Gastroesophageal sphincter (tissue), 4 donors: ENCODE measurements around the gene ANKDD1B. TPM values are rescaled to one million over a fixed set of nuclear protein-coding genes. Genes with fewer than 3 reads are reported as not detected.

Experiments used
- ATAC-seq: fragments of 150-250 bp; one replicate; pipeline ENCODE4 v1.9.1; 2016; ENCODE audit warnings: mild to moderate bottlenecking, moderate library complexity
- H3K27ac ChIP-seq, 4 donors: fragments of 200-600 bp; sonication (generic) in 3 of 4; 1 replicate in 3 of 4; 2 replicates in 1 of 4; pipeline ENCODE4 v1.5.1; 2016 to 2019
- H3K27me3 ChIP-seq: fragments of 200-600 bp; sonication (generic); one replicate; pipeline ENCODE4 v1.5.1; 2019
- H3K36me3 ChIP-seq, 2 donors: fragments of 200-600 bp; sonication (generic); one replicate each; pipeline ENCODE4 v1.5.1; 2019; ENCODE audit warnings: control low read depth in 1 of 2
- H3K4me1 ChIP-seq, 3 donors: fragments of 200-600 bp; sonication (generic); 1 replicate in 2 of 3; 2 replicates in 1 of 3; pipeline ENCODE4 v1.5.1; 2016 to 2019; ENCODE audit warnings: control low read depth in 2 of 3
- H3K4me3 ChIP-seq, 2 donors: fragments of 200-600 bp; sonication (generic); one replicate each; pipeline ENCODE4 v1.5.1; 2019; ENCODE audit warnings: mild to moderate bottlenecking in 1 of 2, moderate library complexity in 1 of 2
- H3K9me3 ChIP-seq, 3 donors: fragments of 200-600 bp; sonication (generic); one replicate each; pipeline ENCODE4 v1.5.1; 2017 to 2019; ENCODE audit warnings: control low read depth in 2 of 3
- CTCF ChIP-seq, 4 experiments: fragments of 200-600 bp in 2 of 4; fragments of 450-650 bp in 2 of 4; sonication (generic) in 1 of 4; IDR thresholded peaks; one replicate each; pipeline ENCODE4 v1.5.1; 2017 to 2019; ENCODE audit warnings: antibody characterized with exemption in 4 of 4, mild to moderate bottlenecking in 2 of 4, moderate library complexity in 2 of 4
- EP300 ChIP-seq: sonication (generic); formaldehyde crosslinking; IDR thresholded peaks from one replicate; pipeline ENCODE4 v1.6.1; 2017; ENCODE audit warnings: antibody characterized with exemption, mild to moderate bottlenecking
- POLR2A ChIP-seq, 2 donors: fragments of 450-650 bp; IDR thresholded peaks; one replicate each; pipeline ENCODE4 v1.6.1; 2017; ENCODE audit warnings: antibody characterized with exemption in 2 of 2, mild to moderate bottlenecking in 2 of 2, moderate library complexity in 1 of 2
- POLR2AphosphoS5 ChIP-seq: sonication (generic); formaldehyde crosslinking; IDR thresholded peaks from one replicate; pipeline ENCODE4 v1.6.1; 2017; ENCODE audit warnings: antibody characterized with exemption
- WGBS, 2 donors: methylation state at CpG; one replicate each; pipeline ENCODE4 v1.1.5; 2018; ENCODE audit warnings: low coverage in 1 of 2; 5-methylcytosine and 5-hydroxymethylcytosine counted together
- total RNA-seq, 4 donors: library from RNA; depleted of rRNA; stranded (reverse); fragments of >200 nt; gene quantifications; one replicate each; pipeline ENCODE4 v1.1.0, GENCODE V29; 2016

The ANKDD1B gene
- total RNA-seq, 4 donors from 2014 or later, result 0.20 to 0.94 TPM; not detected in 2

DNA sequence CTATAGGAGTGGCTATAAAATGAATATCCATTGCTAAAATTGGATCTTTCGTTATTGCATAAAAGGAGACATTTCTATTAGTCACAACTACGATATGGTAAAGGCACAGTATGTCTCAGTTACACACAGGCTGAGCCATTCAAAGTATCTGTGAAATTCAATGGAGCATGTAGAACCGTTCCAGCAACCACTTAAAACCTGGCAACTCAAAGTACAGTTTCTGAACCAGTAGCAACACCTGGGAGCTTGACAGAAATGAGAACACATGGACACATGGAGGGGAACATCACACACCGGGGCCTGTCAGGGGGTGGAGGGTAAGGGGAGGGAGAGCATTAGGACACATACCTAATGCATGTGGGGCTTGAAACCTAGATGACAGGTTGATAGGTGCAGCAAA lies 90.6 kb downstream of the ANKDD1B start:
- no peak for ATAC-seq

DNA sequence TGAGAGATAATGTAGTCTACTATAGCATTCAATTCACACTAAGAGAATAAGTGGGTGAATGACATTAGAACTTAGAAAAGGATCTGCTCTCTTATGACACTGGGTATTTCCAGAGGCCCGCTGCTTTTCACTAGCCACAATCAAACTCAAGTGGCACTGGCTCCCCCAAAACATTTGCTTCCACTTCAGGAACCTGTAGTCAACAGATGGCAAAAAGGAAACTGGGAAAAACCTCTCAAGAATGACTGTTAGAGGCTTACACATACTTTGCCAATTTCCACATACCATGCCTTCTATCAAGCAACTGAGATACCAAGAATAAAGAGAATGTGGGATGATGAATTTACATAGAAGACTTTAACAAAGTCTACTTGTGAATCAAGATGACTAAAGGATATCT lies 94.8 kb downstream of the ANKDD1B start:
- no peaks in the 10 kb centered on the region for H3K4me1 ChIP-seq
- H3K27ac ChIP-seq, result no peak overlapping the region
- no peaks in the 10 kb centered on the region for H3K27me3 ChIP-seq
- TF ChIP-seq EP300, result no peak
- TF ChIP-seq POLR2A (IDR thresholded peaks at IDR 0.05), result no peak
- no peaks in the 10 kb centered on the region for H3K9me3 ChIP-seq
- no peak for ATAC-seq
- peaks cover 0 to 57% of the 10 kb centered on the region in 2 donors for H3K36me3 ChIP-seq
- no peak overlapping the region for H3K4me3 ChIP-seq
- WGBS, 2 donors, result 100% methylated on average over 1 of the region's 1 CpG

More for the DNA sequence above, 90.6 kb downstream of the ANKDD1B start:
- Histone ChIP-seq H3K27me3 (no peaks in the 10 kb centered on the region), H3K4me3 (no peak overlapping the region), H3K4me1 (no peaks in the 10 kb centered on the region), H3K36me3 (peaks cover 0 to 44% of the 10 kb centered on the region in 2 donors), H3K27ac (no peak overlapping the region), H3K9me3 (no peaks in the 10 kb centered on the region)
- 80 to 95% methylated on average over 3 to 4 of the region's 4 CpGs for WGBS, 2 donors
- TF ChIP-seq CTCF (IDR thresholded peaks at IDR 0.05), result no peak
- TF ChIP-seq POLR2AphosphoS5, result no peak
- no peak for TF ChIP-seq POLR2A (IDR thresholded peaks at IDR 0.05)
- TF ChIP-seq EP300, result no peak

- Histone ChIP-seq H3K36me3 (peaks cover 0 to 54% of the 10 kb centered on the region in 2 donors), H3K4me3 (no peak overlapping the region), H3K4me1 (no peaks in the 10 kb centered on the region), H3K27me3 (no peaks in the 10 kb centered on the region), H3K27ac (no peak overlapping the region), H3K9me3 (no peaks in the 10 kb centered on the region)
- WGBS, 2 donors, result 63 to 100% methylated on average over 2 to 3 of the region's 3 CpGs
- TF ChIP-seq POLR2AphosphoS5 (no peak), EP300 (no peak), CTCF (IDR thresholded peaks at IDR 0.05) (no peak), POLR2A (IDR thresholded peaks at IDR 0.05) (no peak)
- ATAC-seq, result no peak
Observed at GRCh38 chr5:75706775-75707174, 95.5 kb downstream of the ANKDD1B start.

DNA sequence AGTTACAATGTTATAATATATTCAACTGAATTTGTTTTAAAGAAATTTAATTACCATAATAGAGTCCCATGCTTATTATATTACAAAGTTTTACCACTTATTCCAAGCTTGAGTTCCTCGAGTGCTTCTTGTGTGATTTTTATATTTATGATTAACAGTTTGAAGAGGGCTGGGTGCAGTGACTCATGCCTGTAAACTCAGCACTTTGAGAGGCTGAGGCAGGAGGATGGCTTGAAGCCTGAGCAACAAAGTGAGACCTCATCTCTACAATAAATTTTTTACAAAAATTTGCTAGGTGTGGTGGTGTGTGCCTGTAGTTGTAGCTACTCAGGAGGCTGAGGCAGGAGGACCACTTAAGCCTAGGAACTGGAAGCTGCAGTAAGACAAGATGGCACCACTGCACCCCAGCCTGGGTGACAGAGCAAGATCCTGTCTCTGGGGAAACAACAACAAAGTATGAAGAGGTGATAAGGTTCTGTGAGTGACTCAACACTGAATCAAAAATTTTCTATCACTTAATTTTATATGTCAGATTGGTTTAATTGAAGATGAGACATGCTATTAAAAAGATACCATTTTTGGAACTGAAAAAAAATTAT lies 96.8 kb downstream of the ANKDD1B start:
- WGBS, 2 donors, result 42 to 75% methylated on average over 1 of the region's 1 CpG
- TF ChIP-seq CTCF (IDR thresholded peaks at IDR 0.05) (no peak), POLR2A (IDR thresholded peaks at IDR 0.05) (no peak), EP300 (no peak), POLR2AphosphoS5 (no peak)
- H3K9me3 ChIP-seq, result no peaks in the 10 kb centered on the region
- H3K36me3 ChIP-seq, result peaks cover 0 to 42% of the 10 kb centered on the region in 2 donors
- H3K27ac ChIP-seq, result no peak overlapping the region
- H3K4me1 ChIP-seq, result no peaks in the 10 kb centered on the region
- H3K4me3 ChIP-seq, result no peak overlapping the region
- ATAC-seq, result no peak
- no peaks in the 10 kb centered on the region for H3K27me3 ChIP-seq

- Histone ChIP-seq H3K4me1 (peaks cover 0 to 1% (median 0%) of the 10 kb centered on the region in 3 donors), H3K27me3 (no peaks in the 10 kb centered on the region), H3K36me3 (peaks cover 0 to 23% of the 10 kb centered on the region in 2 donors), H3K9me3 (no peaks in the 10 kb centered on the region), H3K4me3 (no peak overlapping the region), H3K27ac (no peak overlapping the region)
- ATAC-seq, result no peak
- TF ChIP-seq POLR2A (IDR thresholded peaks at IDR 0.05), result no peak
- TF ChIP-seq CTCF (IDR thresholded peaks at IDR 0.05), result no peak
- TF ChIP-seq EP300, result no peak
- no peak for TF ChIP-seq POLR2AphosphoS5
- 88% methylated on average over 1 of the region's 1 CpG; no CpG with 5 or more reads in 1 of the 2 donors for WGBS, 2 donors
Observed at GRCh38 chr5:75710637-75711036, 99.4 kb downstream of the ANKDD1B start.
